Endothelial cell of umbilical vein (primary cell): Measurements from ENCODE around the gene JAKMIP3. TPM values are rescaled to one million over a fixed set of nuclear protein-coding genes. Genes with fewer than 3 reads are reported as not detected.

ENCODE experiments used
- BruUV-seq: library from RNA; stranded (reverse); fragments of 400-500 nt; replicated peaks from 2 replicates; lab custom pipeline; 2021; lab: Mats Ljungman, UMichigan
- CTCF ChIA-PET: fragments of 300-600, 350-600 bp; sonication (Branson Sonifier 250); formaldehyde crosslinking; loops from one replicate; lab custom pipeline; 2021; ENCODE audit warnings: antibody characterized with exemption, inconsistent platforms; lab: Charles Lee
- POLR2A ChIA-PET: fragments of 300-600, 350-600 bp; sonication (Branson Sonifier 250); formaldehyde crosslinking; loops from one replicate; lab custom pipeline; 2021; ENCODE audit warnings: antibody characterized with exemption, inconsistent platforms; lab: Charles Lee
- DNase-seq: peaks from one replicate; pipeline ENCODE4 v3.0.0-alpha.2; 2011; ENCODE audit warnings: low read depth, low spot score
- FAIRE-seq: peaks from 2 replicates; lab custom pipeline; 2011; peaks lifted over from hg19 to GRCh38; lab: Jason Lieb, UNC
- H2AFZ ChIP-seq: 2 replicates; pipeline ENCODE4 v1.6.0; 2012; ENCODE audit warnings: low read depth, low read length, control low read depth, inconsistent platforms
- H3K27ac ChIP-seq: 2 replicates; pipeline ENCODE4 v1.5.1; 2011; ENCODE audit warnings: low read depth, mild to moderate bottlenecking, control low read depth, low read length, moderate library complexity; ENCODE audit not compliant: insufficient read depth
- H3K27me3 ChIP-seq, 2 experiments: 2 replicates each; pipeline versions ENCODE4 v1.6.0 to v1.6.1; 2011; ENCODE audit warnings: low read length in 2 of 2, mixed read lengths in 1 of 2; ENCODE audit not compliant: control insufficient read depth in 2 of 2, insufficient read depth in 2 of 2
- H3K36me3 ChIP-seq, 2 experiments: 2 replicates in 1 of 2; 3 replicates in 1 of 2; pipeline ENCODE4 v1.5.1; 2011; ENCODE audit warnings: low read length in 2 of 2, mild to moderate bottlenecking in 1 of 2, moderate library complexity in 1 of 2; ENCODE audit not compliant: control insufficient read depth in 2 of 2, insufficient read depth in 2 of 2; ENCODE audit errors: extremely low read depth in 1 of 2
- H3K4me1 ChIP-seq: 3 replicates; pipeline ENCODE4 v1.5.1; 2011; ENCODE audit warnings: mild to moderate bottlenecking, low read length; ENCODE audit not compliant: control insufficient read depth, insufficient read depth; ENCODE audit errors: extremely low read depth
- H3K4me2 ChIP-seq: 2 replicates; pipeline ENCODE4 v1.6.1; 2011; ENCODE audit warnings: low read length, control low read depth, mixed read lengths; ENCODE audit not compliant: insufficient read depth
- H3K4me3 ChIP-seq, 3 experiments: fragments of 200-600 bp in 1 of 3; sonication (generic), shearing (Covaris generic) in 1 of 3; replicated peaks in 1 of 3; 2 replicates each; pipeline ENCODE4 v1.5.1; 2011 to 2016; ENCODE audit warnings: control low read depth in 3 of 3, low read length in 3 of 3, mild to moderate bottlenecking in 2 of 3, inconsistent platforms in 1 of 3, low read depth in 1 of 3, moderate library complexity in 1 of 3; ENCODE audit not compliant: insufficient read depth in 1 of 3
- H3K79me2 ChIP-seq: 2 replicates; pipeline ENCODE4 v1.6.0; 2012; ENCODE audit warnings: low read length, inconsistent platforms; ENCODE audit not compliant: control insufficient read depth, insufficient read depth
- H3K9ac ChIP-seq: replicated peaks from 2 replicates; pipeline ENCODE3; 2011; ENCODE audit warnings: low read length, control low read depth; ENCODE audit not compliant: insufficient read depth; ENCODE audit errors: extremely low read depth
- H3K9me1 ChIP-seq: replicated peaks from 3 replicates; pipeline ENCODE4 v1.6.0; 2011; ENCODE audit warnings: mild to moderate bottlenecking, low read length; ENCODE audit not compliant: control insufficient read depth, insufficient read depth; ENCODE audit errors: extremely low read depth
- H3K9me3 ChIP-seq: replicated peaks from 2 replicates; pipeline ENCODE4 v1.5.1; 2012; ENCODE audit warnings: low read length, inconsistent platforms; ENCODE audit not compliant: control insufficient read depth, insufficient read depth
- H4K20me1 ChIP-seq: replicated peaks from 2 replicates; pipeline ENCODE3; 2011; ENCODE audit warnings: mild to moderate bottlenecking, low read length; ENCODE audit not compliant: control insufficient read depth, insufficient read depth; ENCODE audit errors: extremely low read depth
- CTCF ChIP-seq, 2 donors: IDR thresholded peaks; 1 replicate in 1 of 2; 2 replicates in 1 of 2; pipeline ENCODE4 v1.5.1; 2011; ENCODE audit warnings: low read length in 2 of 2, mild to moderate bottlenecking in 2 of 2, moderate library complexity in 2 of 2, control low read depth in 1 of 2, inconsistent platforms in 1 of 2, low read depth in 1 of 2; ENCODE audit not compliant: insufficient read depth in 1 of 2; ENCODE audit errors: extremely low read depth in 1 of 2
- EZH2 ChIP-seq: IDR thresholded peaks from 2 replicates; pipeline ENCODE4 v1.6.1; 2012; ENCODE audit warnings: borderline replicate concordance, low read depth, mild to moderate bottlenecking, moderate library complexity, low read length, inconsistent platforms; ENCODE audit not compliant: severe bottlenecking
- FOS ChIP-seq: IDR thresholded peaks from 2 replicates; pipeline ENCODE4 v1.6.1; 2011; ENCODE audit warnings: mild to moderate bottlenecking, low read length, moderate library complexity, borderline replicate concordance; ENCODE audit not compliant: insufficient read depth
- GATA2 ChIP-seq: IDR thresholded peaks from 2 replicates; pipeline ENCODE4 v1.7.0; 2011; ENCODE audit warnings: low read depth, mild to moderate bottlenecking, moderate library complexity, mixed read lengths, low read length; ENCODE audit not compliant: insufficient read length, insufficient read depth
- JUN ChIP-seq: IDR thresholded peaks from 2 replicates; pipeline ENCODE4 v1.6.1; 2011; ENCODE audit warnings: borderline replicate concordance, low read depth; ENCODE audit not compliant: insufficient read length, insufficient read depth
- MAX ChIP-seq: IDR thresholded peaks from 2 replicates; pipeline ENCODE4 v1.6.1; 2011; ENCODE audit not compliant: insufficient read depth, insufficient read length
- MYC ChIP-seq: IDR thresholded peaks from one replicate; pipeline ENCODE4 v1.6.1; 2011; ENCODE audit warnings: mild to moderate bottlenecking, low read depth, low read length
- POLR2A ChIP-seq: IDR thresholded peaks from 2 replicates; pipeline ENCODE4 v1.6.1; 2012; ENCODE audit warnings: low read depth, mild to moderate bottlenecking, control low read depth, low read length
- POLR2AphosphoS5 ChIP-seq: IDR thresholded peaks from 2 replicates; pipeline ENCODE4 v1.6.1; 2012; ENCODE audit warnings: low read depth, mild to moderate bottlenecking, control low read depth, low read length, moderate library complexity; ENCODE audit not compliant: insufficient read depth
- dilution Hi-C: fragments of 300-500 bp; cut with MboI; formaldehyde crosslinking; loops from one replicate; pipeline ENCODE4 v1.15.0; 2019; ENCODE audit warnings: low sequenced_read_pairs; ENCODE audit not compliant: extremely low pct_ligation_motif_present
- intact Hi-C: fragments of 100-400 bp; cut with micrococcal nuclease; formaldehyde crosslinking; loops from one replicate; pipeline ENCODE4 v1.10.0; 2022
- polyA plus RNA-seq, 4 experiments: library from polyadenylated mRNA; depleted of rRNA in 3 of 4; stranded (reverse) in 3 of 4; unstranded in 1 of 4; fragments of >200 nt; gene quantifications; 2 replicates each; pipeline versions ENCODE4 v1.2.1 to v1.2.3, GENCODE V29; 2011 to 2012; ENCODE audit warnings: missing spikeins in 1 of 4
- total RNA-seq: library from RNA; stranded (reverse); gene quantifications from 2 replicates; pipeline ENCODE4 v1.2.3, GENCODE V29; 2021

JAKMIP3 gene
- total and polyA plus RNA-seq, 2 donors (not counting 3 experiments of a cell fraction or from before 2014, with no cell fraction given): 0.01 TPM; not detected in 1

- no peak for FAIRE-seq
- POLR2A ChIA-PET: no interaction called here
- dilution Hi-C loops: no loop called here
These were observed 9.1 kb upstream of the JAKMIP3 start for GRCh38 chr10:132056663-132057062.

More at GRCh38 chr10:132056663-132057062, 9.1 kb upstream of the JAKMIP3 start:
- H3K9me1 ChIP-seq: no peaks in the 10 kb centered on the region
- no peak overlapping the region for H3K27ac ChIP-seq
- H3K9me3 ChIP-seq: no peaks in the 10 kb centered on the region
- TF ChIP-seq CTCF (IDR thresholded peaks at IDR 0.05; ENCODE audit: extremely low read depth in 1 of 2, insufficient read depth in 1 of 2, low read depth in 1 of 2, low read length in 2 of 2): no peak
- no peak for TF ChIP-seq EZH2
- TF ChIP-seq MYC: no peak
- TF ChIP-seq FOS: no peak
- TF ChIP-seq POLR2AphosphoS5: no peak
- no peak for TF ChIP-seq GATA2
- no peak for TF ChIP-seq MAX
- no peak for TF ChIP-seq JUN
- no peak for TF ChIP-seq POLR2A
- H3K36me3 ChIP-seq: no peaks in the 10 kb centered on the region
- no peak overlapping the region for H3K4me2 ChIP-seq
- H3K79me2 ChIP-seq: no peaks in the 10 kb centered on the region
- H3K9ac ChIP-seq: no peak overlapping the region
- H3K27me3 ChIP-seq: no peaks in the 10 kb centered on the region
- no peaks in the 10 kb centered on the region for H4K20me1 ChIP-seq
- intact Hi-C loops: no loop called here
- DNase-seq: no peak
- H3K4me3 ChIP-seq: no peak overlapping the region
- H3K4me1 ChIP-seq: no peaks in the 10 kb centered on the region
- no TSS peak for BruUV-seq
- no peak overlapping the region for H2AFZ ChIP-seq
- CTCF ChIA-PET: no interaction called here
